ENCODE data around the gene MYH4.

MYH4 gene

GRCh38 chr17:10421211-10421610, 48.1 kb downstream of the MYH4 start:
- Histone ChIP-seq H3K4me1 (ENCODE audit: control insufficient read depth, insufficient read depth, low read length) (no peaks in the 10 kb centered on the region), H3K9me3 (replicated peaks; ENCODE audit: low read length) (no peaks in the 10 kb centered on the region), H3K27me3 (ENCODE audit: control insufficient read depth, insufficient read depth, low read length) (no peaks in the 10 kb centered on the region), H3K9ac (ENCODE audit: low read depth, low read length) (no peak overlapping the region), H3K4me3 (ENCODE audit: low read length) (no peak overlapping the region), H3K36me3 (ENCODE audit: insufficient read depth, low read length) (no peaks in the 10 kb centered on the region), H3K4me2 (ENCODE audit: low read length) (no peak overlapping the region)

- Histone ChIP-seq H3K9ac (ENCODE audit: low read depth, low read length) (no peak overlapping the region), H3K4me1 (ENCODE audit: control insufficient read depth, insufficient read depth, low read length) (no peaks in the 10 kb centered on the region), H3K9me3 (replicated peaks; ENCODE audit: low read length) (no peaks in the 10 kb centered on the region), H3K4me2 (ENCODE audit: low read length) (no peak overlapping the region), H3K4me3 (ENCODE audit: low read length) (no peak overlapping the region), H3K27me3 (ENCODE audit: control insufficient read depth, insufficient read depth, low read length) (no peaks in the 10 kb centered on the region), H3K36me3 (ENCODE audit: insufficient read depth, low read length) (no peaks in the 10 kb centered on the region)
Measured at GRCh38 chr17:10420811-10421210, 48.5 kb downstream of the MYH4 start.

- no peaks in the 10 kb centered on the region for H3K27me3 ChIP-seq (ENCODE audit: control insufficient read depth, insufficient read depth, low read length)
- H3K36me3 ChIP-seq (ENCODE audit: insufficient read depth, low read length) = no peaks in the 10 kb centered on the region
- no peaks in the 10 kb centered on the region for H3K4me1 ChIP-seq (ENCODE audit: control insufficient read depth, insufficient read depth, low read length)
- H3K4me3 ChIP-seq (ENCODE audit: low read length) = no peak overlapping the region
- H3K9me3 ChIP-seq (replicated peaks; ENCODE audit: low read length) = no peaks in the 10 kb centered on the region
- no peak overlapping the region for H3K4me2 ChIP-seq (ENCODE audit: low read length)
- H3K9ac ChIP-seq (ENCODE audit: low read depth, low read length) = no peak overlapping the region
Measured at GRCh38 chr17:10417431-10417830, 51.9 kb downstream of the MYH4 start.

- Histone ChIP-seq H3K9ac (ENCODE audit: low read depth, low read length) (no peak overlapping the region), H3K9me3 (replicated peaks; ENCODE audit: low read length) (no peaks in the 10 kb centered on the region), H3K4me2 (ENCODE audit: low read length) (peak overlapping the region; percentile 27), H3K4me1 (ENCODE audit: control insufficient read depth, insufficient read depth, low read length) (no peaks in the 10 kb centered on the region), H3K36me3 (ENCODE audit: insufficient read depth, low read length) (no peaks in the 10 kb centered on the region), H3K4me3 (ENCODE audit: low read length) (no peak overlapping the region), H3K27me3 (ENCODE audit: control insufficient read depth, insufficient read depth, low read length) (no peaks in the 10 kb centered on the region)
Measured at GRCh38 chr17:10415161-10415560, 54.2 kb downstream of the MYH4 start.

- Histone ChIP-seq H3K4me2 (ENCODE audit: low read length) (no peak overlapping the region), H3K9ac (ENCODE audit: low read depth, low read length) (no peak overlapping the region), H3K36me3 (ENCODE audit: insufficient read depth, low read length) (no peaks in the 10 kb centered on the region), H3K4me1 (ENCODE audit: control insufficient read depth, insufficient read depth, low read length) (no peaks in the 10 kb centered on the region), H3K27me3 (ENCODE audit: control insufficient read depth, insufficient read depth, low read length) (no peaks in the 10 kb centered on the region), H3K9me3 (replicated peaks; ENCODE audit: low read length) (no peaks in the 10 kb centered on the region), H3K4me3 (ENCODE audit: low read length) (no peak overlapping the region)
Measured at GRCh38 chr17:10403589-10403988, 65.8 kb downstream of the MYH4 start.

GRCh38 chr17:10398352-10398751, 71.0 kb downstream of the MYH4 start:
- no peak overlapping the region for H3K4me2 ChIP-seq (ENCODE audit: low read length)
- peaks cover 3% of the 10 kb centered on the region for H3K4me1 ChIP-seq (ENCODE audit: control insufficient read depth, insufficient read depth, low read length)
- no peak overlapping the region for H3K9ac ChIP-seq (ENCODE audit: low read depth, low read length)
- no peaks in the 10 kb centered on the region for H3K9me3 ChIP-seq (replicated peaks; ENCODE audit: low read length)
- no peaks in the 10 kb centered on the region for H3K36me3 ChIP-seq (ENCODE audit: insufficient read depth, low read length)
- no peaks in the 10 kb centered on the region for H3K27me3 ChIP-seq (ENCODE audit: control insufficient read depth, insufficient read depth, low read length)
- no peak overlapping the region for H3K4me3 ChIP-seq (ENCODE audit: low read length)

GRCh38 chr17:10396524-10397163, 72.7 kb downstream of the MYH4 start:
- no peak overlapping the region for H3K4me3 ChIP-seq (ENCODE audit: low read length)
- no peak overlapping the region for H3K4me2 ChIP-seq (ENCODE audit: low read length)
- H3K36me3 ChIP-seq (ENCODE audit: insufficient read depth, low read length) = no peaks in the 10 kb centered on the region
- H3K4me1 ChIP-seq (ENCODE audit: control insufficient read depth, insufficient read depth, low read length) = peaks cover 3% of the 10 kb centered on the region
- H3K27me3 ChIP-seq (ENCODE audit: control insufficient read depth, insufficient read depth, low read length) = no peaks in the 10 kb centered on the region
- no peak overlapping the region for H3K9ac ChIP-seq (ENCODE audit: low read depth, low read length)
- no peaks in the 10 kb centered on the region for H3K9me3 ChIP-seq (replicated peaks; ENCODE audit: low read length)

- Histone ChIP-seq H3K4me1 (ENCODE audit: control insufficient read depth, insufficient read depth, low read length) (peaks cover 3% of the 10 kb centered on the region), H3K27me3 (ENCODE audit: control insufficient read depth, insufficient read depth, low read length) (no peaks in the 10 kb centered on the region), H3K9ac (ENCODE audit: low read depth, low read length) (no peak overlapping the region), H3K4me2 (ENCODE audit: low read length) (no peak overlapping the region), H3K36me3 (ENCODE audit: insufficient read depth, low read length) (no peaks in the 10 kb centered on the region), H3K9me3 (replicated peaks; ENCODE audit: low read length) (no peaks in the 10 kb centered on the region), H3K4me3 (ENCODE audit: low read length) (no peak overlapping the region)
Measured at GRCh38 chr17:10394201-10394887, 75.0 kb downstream of the MYH4 start.

Measured in skeletal muscle satellite cell (primary cell).